Neutrophil (primary cell): ENCODE results near the gene PROB1.
"Not testable (repeated sequence)": the region's sequence is repeated elsewhere in the genome, so short reads cannot be mapped to it uniquely, and the experiment has no call there.

ENCODE experiments used
- H3K27ac ChIP-seq: fragments of 200-600 bp; sonication (generic); 2 replicates; pipeline ENCODE4 v1.5.1; 2016; ENCODE audit warnings: mild to moderate bottlenecking, moderate library complexity
- H3K27me3 ChIP-seq: fragments of 200-600 bp; sonication (generic); 2 replicates; pipeline ENCODE4 v1.6.0; 2016; ENCODE audit warnings: mild to moderate bottlenecking
- H3K36me3 ChIP-seq: fragments of 200-600 bp; sonication (generic); 2 replicates; pipeline ENCODE4 v1.5.1; 2017
- H3K4me1 ChIP-seq, 2 experiments: fragments of 200-600 bp in 1 of 2; sonication (generic) in 1 of 2; 1 replicate in 1 of 2; 2 replicates in 1 of 2; pipeline versions ENCODE4 v1.5.1 to v1.6.1; 2013 to 2016; ENCODE audit warnings: low read depth in 1 of 2, low read length in 1 of 2, mild to moderate bottlenecking in 1 of 2, moderate library complexity in 1 of 2; ENCODE audit not compliant: control insufficient read depth in 1 of 2, insufficient read depth in 1 of 2
- H3K4me3 ChIP-seq, 2 experiments: fragments of 200-600 bp in 1 of 2; sonication (generic) in 1 of 2; 1 replicate in 1 of 2; 2 replicates in 1 of 2; pipeline ENCODE4 v1.5.1; 2013 to 2016; ENCODE audit warnings: low read depth in 1 of 2, low read length in 1 of 2, mild to moderate bottlenecking in 1 of 2, moderate library complexity in 1 of 2
- H3K9me3 ChIP-seq: fragments of 200-600 bp; sonication (generic); 2 replicates; pipeline ENCODE4 v1.5.1; 2016
- CTCF ChIP-seq: fragments of 200-600 bp; sonication (generic); IDR thresholded peaks from 2 replicates; pipeline ENCODE4 v1.5.1; 2016; ENCODE audit warnings: antibody characterized with exemption

The PROB1 gene

GRCh38 chr5:139410993-139411828, 16.3 kb upstream of the PROB1 start:
- Histone ChIP-seq H3K4me1 (no peaks in the 10 kb centered on the region), H3K27ac (no peak overlapping the region), H3K4me3 (no peak overlapping the region), H3K36me3 (no peaks in the 10 kb centered on the region), H3K27me3 (no peaks in the 10 kb centered on the region), H3K9me3 (no peaks in the 10 kb centered on the region)
- no peak for TF ChIP-seq CTCF

GRCh38 chr5:139410121-139410992, 15.5 kb upstream of the PROB1 start:
- no peak for TF ChIP-seq CTCF
- Histone ChIP-seq H3K9me3 (no peaks in the 10 kb centered on the region), H3K4me3 (no peak overlapping the region), H3K27me3 (no peaks in the 10 kb centered on the region), H3K36me3 (no peaks in the 10 kb centered on the region), H3K27ac (no peak overlapping the region), H3K4me1 (no peaks in the 10 kb centered on the region)

DNA sequence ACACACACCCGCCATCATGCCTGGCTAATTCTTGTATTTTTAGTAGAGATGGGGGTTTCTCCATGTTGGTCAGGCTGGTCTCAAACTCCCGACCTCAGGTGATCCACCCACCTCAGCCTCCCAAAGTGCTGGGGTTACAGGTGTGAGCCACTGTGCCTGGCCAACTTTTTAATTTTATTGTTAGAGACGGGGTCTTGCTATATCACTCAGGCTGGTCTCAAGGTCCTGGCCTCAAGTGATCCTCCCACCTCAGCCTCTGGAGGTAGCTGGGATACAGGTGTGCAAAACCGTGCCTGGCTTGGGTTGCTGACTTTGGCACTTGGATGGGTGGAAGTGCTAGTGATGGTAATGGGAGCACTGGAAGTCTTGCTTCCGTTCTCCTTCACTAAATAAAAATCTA, 14.2 kb upstream of the PROB1 start:
- not testable (repeated sequence) for H3K36me3 ChIP-seq, H3K27ac ChIP-seq, H3K9me3 ChIP-seq, H3K27me3 ChIP-seq, H3K4me3 ChIP-seq, H3K4me1 ChIP-seq

DNA sequence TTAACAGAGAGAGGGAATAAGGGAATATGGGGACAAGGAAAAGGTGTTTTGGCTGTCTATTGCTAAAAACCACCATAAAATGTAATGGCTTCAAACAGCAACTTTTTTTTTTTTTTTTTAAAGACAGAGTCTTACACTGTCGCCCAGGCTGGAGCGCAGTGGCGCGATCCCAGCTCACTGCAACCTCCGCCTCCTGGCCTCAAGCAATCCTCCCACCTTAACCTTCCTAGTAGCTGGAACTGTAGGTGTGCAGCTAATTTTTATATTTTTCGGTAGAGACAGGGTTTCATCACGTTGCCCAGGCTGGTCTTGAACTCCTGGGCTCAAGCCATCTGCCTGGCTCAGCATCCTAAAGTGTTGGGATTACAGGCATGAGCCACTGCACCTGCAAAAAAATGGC, 13.3 kb upstream of the PROB1 start:
- H3K27ac ChIP-seq: no peak overlapping the region
- H3K4me1 ChIP-seq: peaks cover 11 to 13% of the 10 kb centered on the region in 2 experiments
- no peak for TF ChIP-seq CTCF
- no peaks in the 10 kb centered on the region for H3K27me3 ChIP-seq
- H3K36me3 ChIP-seq: no peaks in the 10 kb centered on the region
- no peak overlapping the region for H3K4me3 ChIP-seq
- no peaks in the 10 kb centered on the region for H3K9me3 ChIP-seq

DNA sequence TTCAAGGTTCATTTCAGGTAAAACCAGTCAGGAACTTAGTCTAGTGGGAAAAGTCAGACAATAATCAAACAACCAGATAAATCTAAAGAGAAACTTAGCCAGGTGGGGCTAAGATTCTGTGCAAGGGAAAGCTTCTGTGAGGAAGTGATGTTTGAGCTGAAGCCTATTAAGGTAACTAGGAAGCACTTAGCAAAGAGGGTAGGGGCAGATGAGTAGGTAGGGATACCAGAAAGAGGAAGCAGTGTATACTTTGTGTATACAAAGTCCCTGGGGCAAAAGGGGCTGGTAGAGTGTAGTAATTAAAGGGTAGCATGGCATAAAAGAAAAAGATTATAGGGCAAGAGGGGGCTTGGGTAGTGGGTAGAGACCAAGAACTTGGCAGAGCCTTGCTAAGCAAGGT, 12.6 kb upstream of the PROB1 start:
- H3K9me3 ChIP-seq: no peaks in the 10 kb centered on the region
- H3K4me1 ChIP-seq: peaks cover 14 to 16% of the 10 kb centered on the region in 2 experiments
- H3K27ac ChIP-seq: peak overlapping the region; percentile 2
- H3K4me3 ChIP-seq: no peak overlapping the region
- no peak for TF ChIP-seq CTCF
- no peaks in the 10 kb centered on the region for H3K36me3 ChIP-seq
- H3K27me3 ChIP-seq: no peaks in the 10 kb centered on the region

- Histone ChIP-seq H3K36me3 (no peaks in the 10 kb centered on the region), H3K4me1 (peaks cover 14 to 16% of the 10 kb centered on the region in 2 experiments), H3K9me3 (no peaks in the 10 kb centered on the region), H3K27ac (peak overlapping the region; percentile 2), H3K4me3 (no peak overlapping the region), H3K27me3 (no peaks in the 10 kb centered on the region)
- TF ChIP-seq CTCF: no peak
These were observed 12.1 kb upstream of the PROB1 start for GRCh38 chr5:139406963-139407362.
